ENCODE results near the gene SYT2.
"Not testable (repeated sequence)": the region's sequence is repeated elsewhere in the genome, so short reads cannot be mapped to it uniquely, and the experiment has no call there.

The SYT2 gene

DNA sequence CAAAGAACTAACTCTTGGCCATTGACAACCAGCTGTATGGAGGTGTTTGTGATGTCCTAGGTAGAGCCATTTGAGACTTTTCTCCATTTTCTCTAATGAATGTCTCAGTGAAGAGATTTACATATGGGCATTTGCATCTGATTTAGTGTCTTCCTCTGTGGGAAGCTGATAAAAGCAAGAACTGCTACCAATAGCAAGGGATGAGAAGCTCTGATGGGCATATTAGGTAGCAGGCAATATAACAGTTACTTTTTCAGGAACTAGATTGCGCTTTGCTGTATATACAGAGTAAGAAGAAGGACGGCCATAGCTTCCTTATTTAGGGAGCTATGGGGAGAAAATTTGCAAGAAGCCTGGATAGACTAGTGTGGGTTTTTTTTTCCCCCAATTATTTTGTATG lies 169.4 kb downstream of the SYT2 start:
- not testable (repeated sequence) for H2AFZ ChIP-seq (ENCODE audit: low read depth, low read length); H3K9me3 ChIP-seq (ENCODE audit: insufficient read depth, low read length, severe bottlenecking); H3K27me3 ChIP-seq (ENCODE audit: insufficient read depth, low read length, poor library complexity); DNase-seq; H3K79me2 ChIP-seq (ENCODE audit: insufficient read depth, low read length); H3K36me3 ChIP-seq (ENCODE audit: insufficient read depth, low read length); H3K4me3 ChIP-seq (ENCODE audit: low read depth in 1 of 2, low read length in 2 of 2); H3K4me1 ChIP-seq (ENCODE audit: insufficient read depth, low read length); H3K9ac ChIP-seq (ENCODE audit: low read depth, low read length); H3K27ac ChIP-seq (ENCODE audit: low read length); ATAC-seq (ENCODE audit: insufficient read depth, low read depth); H4K20me1 ChIP-seq (ENCODE audit: insufficient read depth, low read length); H3K4me2 ChIP-seq (ENCODE audit: insufficient read depth, low read length)

All from DND-41 (cell line).